ENCODE measurements around the gene WARS2.

GRCh38 chr1:119075614-119076013 lies 64.8 kb downstream of the WARS2 start:
- TF ChIP-seq TAF1 (IDR thresholded peaks at IDR 0.05; ENCODE audit: borderline replicate concordance, insufficient read depth, low read length) (no peak), REST (IDR thresholded peaks at IDR 0.05; ENCODE audit: insufficient read depth in 1 of 2, low read depth in 2 of 2, low read length in 2 of 2) (no peak), POLR2AphosphoS5 (IDR thresholded peaks at IDR 0.05; ENCODE audit: low read depth, low read length) (no peak), FOXP2 (optimal IDR thresholded peaks at IDR 0.05; ENCODE audit: borderline replicate concordance, extremely low read depth, extremely low read length, insufficient read depth) (no peak)
